Panc1 (cell line): ENCODE measurements around the gene KIF3B.
A peak's percentile ranks its signal among the peaks of the same experiment; 100 is the strongest.

Experiments used
- POLR2AphosphoS5 ChIP-seq: IDR thresholded peaks from 2 replicates; pipeline ENCODE4 v1.6.1; 2012; ENCODE audit warnings: mild to moderate bottlenecking, low read depth, low read length, moderate library complexity
- TF ChIP-seq, protein P1 (sequence below): fragments of 450-650 bp; IDR thresholded peaks from 2 replicates; pipeline ENCODE4 v1.5.1; 2017; ENCODE audit warnings: mild to moderate bottlenecking
- TF ChIP-seq, protein P2 (sequence below), 2 experiments: IDR thresholded peaks; 2 replicates each; pipeline ENCODE4 v1.6.1; 2011 to 2012; ENCODE audit warnings: low read depth in 2 of 2, control low read depth in 1 of 2, low read length in 1 of 2, mild to moderate bottlenecking in 1 of 2, moderate library complexity in 1 of 2; ENCODE audit not compliant: insufficient read depth in 1 of 2

DNA sequence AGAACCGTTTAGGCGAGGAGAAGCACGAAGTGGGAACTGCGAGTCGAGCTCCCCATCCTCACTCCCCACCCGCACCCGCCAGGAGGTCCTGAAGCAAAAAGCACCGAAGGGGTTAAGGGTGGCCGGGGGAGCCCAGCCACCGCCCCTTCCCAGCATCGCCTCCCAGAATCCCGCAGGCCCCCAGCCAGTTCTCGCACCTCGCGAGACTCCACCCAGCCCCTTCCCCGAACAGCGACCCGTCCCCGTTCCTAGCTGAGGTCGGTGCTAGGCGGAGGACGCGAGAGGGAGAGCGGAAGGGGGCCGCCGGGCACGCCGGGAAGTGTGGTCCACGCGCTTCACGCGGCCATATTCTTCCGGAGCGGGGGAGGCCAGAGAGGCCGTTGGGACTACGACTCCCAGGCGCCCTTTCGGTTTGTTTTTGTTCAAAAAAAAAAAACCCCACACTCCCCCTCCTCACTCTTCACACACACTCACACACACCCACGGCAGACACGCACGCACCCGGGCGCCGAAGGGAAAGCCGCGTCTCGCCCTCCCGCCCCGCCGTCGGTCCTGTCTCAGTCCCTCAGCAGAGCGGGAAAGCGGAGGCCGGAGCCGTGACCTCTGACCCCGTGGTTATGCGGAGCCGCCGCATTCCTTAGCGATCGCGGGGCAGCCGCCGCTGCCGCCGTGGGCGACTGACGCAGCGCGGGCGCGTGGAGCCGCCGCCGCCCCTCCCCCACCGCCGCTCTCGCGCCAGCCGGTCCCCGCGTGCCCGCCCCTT, 80.6 kb downstream of the KIF3B start, which contains the start of gene ASXL1:
- peak; percentile 97 for TF ChIP-seq POLR2AphosphoS5
- TF ChIP-seq, protein P1, sequence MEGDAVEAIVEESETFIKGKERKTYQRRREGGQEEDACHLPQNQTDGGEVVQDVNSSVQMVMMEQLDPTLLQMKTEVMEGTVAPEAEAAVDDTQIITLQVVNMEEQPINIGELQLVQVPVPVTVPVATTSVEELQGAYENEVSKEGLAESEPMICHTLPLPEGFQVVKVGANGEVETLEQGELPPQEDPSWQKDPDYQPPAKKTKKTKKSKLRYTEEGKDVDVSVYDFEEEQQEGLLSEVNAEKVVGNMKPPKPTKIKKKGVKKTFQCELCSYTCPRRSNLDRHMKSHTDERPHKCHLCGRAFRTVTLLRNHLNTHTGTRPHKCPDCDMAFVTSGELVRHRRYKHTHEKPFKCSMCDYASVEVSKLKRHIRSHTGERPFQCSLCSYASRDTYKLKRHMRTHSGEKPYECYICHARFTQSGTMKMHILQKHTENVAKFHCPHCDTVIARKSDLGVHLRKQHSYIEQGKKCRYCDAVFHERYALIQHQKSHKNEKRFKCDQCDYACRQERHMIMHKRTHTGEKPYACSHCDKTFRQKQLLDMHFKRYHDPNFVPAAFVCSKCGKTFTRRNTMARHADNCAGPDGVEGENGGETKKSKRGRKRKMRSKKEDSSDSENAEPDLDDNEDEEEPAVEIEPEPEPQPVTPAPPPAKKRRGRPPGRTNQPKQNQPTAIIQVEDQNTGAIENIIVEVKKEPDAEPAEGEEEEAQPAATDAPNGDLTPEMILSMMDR = no peak
- TF ChIP-seq, protein P2, sequence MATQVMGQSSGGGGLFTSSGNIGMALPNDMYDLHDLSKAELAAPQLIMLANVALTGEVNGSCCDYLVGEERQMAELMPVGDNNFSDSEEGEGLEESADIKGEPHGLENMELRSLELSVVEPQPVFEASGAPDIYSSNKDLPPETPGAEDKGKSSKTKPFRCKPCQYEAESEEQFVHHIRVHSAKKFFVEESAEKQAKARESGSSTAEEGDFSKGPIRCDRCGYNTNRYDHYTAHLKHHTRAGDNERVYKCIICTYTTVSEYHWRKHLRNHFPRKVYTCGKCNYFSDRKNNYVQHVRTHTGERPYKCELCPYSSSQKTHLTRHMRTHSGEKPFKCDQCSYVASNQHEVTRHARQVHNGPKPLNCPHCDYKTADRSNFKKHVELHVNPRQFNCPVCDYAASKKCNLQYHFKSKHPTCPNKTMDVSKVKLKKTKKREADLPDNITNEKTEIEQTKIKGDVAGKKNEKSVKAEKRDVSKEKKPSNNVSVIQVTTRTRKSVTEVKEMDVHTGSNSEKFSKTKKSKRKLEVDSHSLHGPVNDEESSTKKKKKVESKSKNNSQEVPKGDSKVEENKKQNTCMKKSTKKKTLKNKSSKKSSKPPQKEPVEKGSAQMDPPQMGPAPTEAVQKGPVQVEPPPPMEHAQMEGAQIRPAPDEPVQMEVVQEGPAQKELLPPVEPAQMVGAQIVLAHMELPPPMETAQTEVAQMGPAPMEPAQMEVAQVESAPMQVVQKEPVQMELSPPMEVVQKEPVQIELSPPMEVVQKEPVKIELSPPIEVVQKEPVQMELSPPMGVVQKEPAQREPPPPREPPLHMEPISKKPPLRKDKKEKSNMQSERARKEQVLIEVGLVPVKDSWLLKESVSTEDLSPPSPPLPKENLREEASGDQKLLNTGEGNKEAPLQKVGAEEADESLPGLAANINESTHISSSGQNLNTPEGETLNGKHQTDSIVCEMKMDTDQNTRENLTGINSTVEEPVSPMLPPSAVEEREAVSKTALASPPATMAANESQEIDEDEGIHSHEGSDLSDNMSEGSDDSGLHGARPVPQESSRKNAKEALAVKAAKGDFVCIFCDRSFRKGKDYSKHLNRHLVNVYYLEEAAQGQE (IDR thresholded peaks at IDR 0.05; ENCODE audit: insufficient read depth in 1 of 2, low read depth in 2 of 2, low read length in 1 of 2) = 0 out of 4 replicates have a peak, but pooled peaks of 1 of the 2 experiments have one; percentile 61
